Mesothelial cell of epicardium (in vitro differentiated cells): Measurements from ENCODE around the gene CHST7. TPM values are rescaled to one million over a fixed set of nuclear protein-coding genes. Genes with fewer than 3 reads are reported as not detected.

ENCODE experiments used
- DNase-seq, 2 experiments: peaks; one replicate each; pipeline ENCODE4 v3.0.0; 2021; ENCODE audit warnings: low spot score in 2 of 2; ENCODE audit not compliant: unreplicated experiment in 2 of 2
- H3K27ac Mint-ChIP-seq: 2 replicates; pipeline ENCODE4 v1.8.0; 2021; ENCODE audit warnings: mixed read lengths
- H3K27me3 Mint-ChIP-seq: 2 replicates; pipeline ENCODE4 v1.8.0; 2021; ENCODE audit warnings: low read depth, mixed read lengths
- H3K36me3 Mint-ChIP-seq: 2 replicates; pipeline ENCODE4 v1.8.0; 2021; ENCODE audit warnings: mixed read lengths
- H3K4me1 Mint-ChIP-seq: 2 replicates; pipeline ENCODE4 v1.8.0; 2021; ENCODE audit warnings: mixed read lengths
- H3K4me3 Mint-ChIP-seq: 2 replicates; pipeline ENCODE4 v1.8.0; 2021; ENCODE audit warnings: mild to moderate bottlenecking, moderate library complexity, mixed read lengths
- H3K9me3 Mint-ChIP-seq: 2 replicates; pipeline ENCODE4 v1.8.0; 2021; ENCODE audit warnings: mixed read lengths
- CTCF ChIP-seq: fragments of 200-600 bp; sonication (generic); IDR thresholded peaks from one replicate; pipeline ENCODE4 v1.5.0; 2021; ENCODE audit warnings: antibody characterized with exemption; ENCODE audit not compliant: unreplicated experiment
- total RNA-seq: library from RNA; stranded (reverse); gene quantifications from 3 replicates; pipeline ENCODE4 v1.2.1, GENCODE V29; 2021

CHST7 gene
- total RNA-seq, 1 donor from 2014 or later = 0.40 TPM

- H3K27ac Mint-ChIP-seq = no peak overlapping the region
- H3K4me3 Mint-ChIP-seq = no peak overlapping the region
- H3K4me1 Mint-ChIP-seq = peaks cover 16% of the 10 kb centered on the region
- TF ChIP-seq CTCF = no peak
- peaks cover 2% of the 10 kb centered on the region for H3K36me3 Mint-ChIP-seq
- peaks cover 7% of the 10 kb centered on the region for H3K9me3 Mint-ChIP-seq
- no peak for DNase-seq
- H3K27me3 Mint-ChIP-seq = no peaks in the 10 kb centered on the region
Measured at GRCh38 chrX:46647251-46647650, 73.7 kb downstream of the CHST7 start.

Other genes starting within 250 kb of the CHST7 start
- 4.5 to 6.4 TPM (median 5.7 TPM) in 3 replicates for gene ZNF674, start 28.3 kb upstream of the CHST7 start, total RNA-seq
- 13.6 to 14.3 TPM (median 14.1 TPM) in 3 replicates for gene SLC9A7, start 185.4 kb downstream of the CHST7 start, total RNA-seq